Neuronal stem cell (in vitro differentiated cells): ENCODE results near the gene MRM1.

Source experiments
- DNase-seq: peaks from one replicate; pipeline ENCODE4 v3.0.0-alpha.2; 2013; ENCODE audit warnings: low spot score
- H2AFZ ChIP-seq: one replicate; pipeline ENCODE4 v1.6.1; 2013; ENCODE audit warnings: mild to moderate bottlenecking, low read length, inconsistent platforms
- H2AK5ac ChIP-seq: 2 replicates; pipeline ENCODE4 v1.6.1; 2013; ENCODE audit warnings: low read depth, mild to moderate bottlenecking, inconsistent platforms, low read length, moderate library complexity, mixed read lengths
- H2BK120ac ChIP-seq: 2 replicates; pipeline ENCODE4 v1.6.1; 2013; ENCODE audit warnings: low read depth, mild to moderate bottlenecking, inconsistent platforms, low read length, moderate library complexity, mixed read lengths
- H2BK12ac ChIP-seq: one replicate; pipeline ENCODE4 v1.6.1; 2013; ENCODE audit warnings: low read length, inconsistent platforms
- H2BK15ac ChIP-seq: 2 replicates; pipeline ENCODE4 v1.6.1; 2013; ENCODE audit warnings: mild to moderate bottlenecking, low read length, inconsistent platforms, mixed read lengths
- H2BK5ac ChIP-seq: one replicate; pipeline ENCODE4 v1.6.1; 2013; ENCODE audit warnings: inconsistent platforms, mild to moderate bottlenecking, low read length, moderate library complexity
- H3K14ac ChIP-seq: one replicate; pipeline ENCODE4 v1.6.1; 2013; ENCODE audit warnings: low read length, inconsistent platforms
- H3K18ac ChIP-seq: 2 replicates; pipeline ENCODE4 v1.6.1; 2013; ENCODE audit warnings: low read length, inconsistent platforms
- H3K23ac ChIP-seq: 2 replicates; pipeline ENCODE4 v1.6.1; 2013; ENCODE audit warnings: low read depth, mild to moderate bottlenecking, mixed read lengths, low read length, inconsistent platforms; ENCODE audit not compliant: poor library complexity
- H3K27ac ChIP-seq: replicated peaks from 3 replicates; pipeline ENCODE4 v1.5.1; 2013; ENCODE audit warnings: low read length, inconsistent platforms
- H3K27me3 ChIP-seq, 3 experiments: 2 replicates each; pipeline ENCODE4 v1.6.1; 2013; ENCODE audit warnings: low read length in 3 of 3, mild to moderate bottlenecking in 2 of 3, inconsistent platforms in 1 of 3, low read depth in 1 of 3, mixed read lengths in 1 of 3, moderate library complexity in 1 of 3; ENCODE audit not compliant: control insufficient read depth in 3 of 3, insufficient read depth in 3 of 3
- H3K36me3 ChIP-seq, 2 donors: replicated peaks in 1 of 2; 2 replicates each; pipeline ENCODE4 v1.6.1; 2013; ENCODE audit warnings: low read length in 2 of 2; ENCODE audit not compliant: control insufficient read depth in 2 of 2, insufficient read depth in 2 of 2
- H3K4ac ChIP-seq: 2 replicates; pipeline ENCODE4 v1.6.1; 2013; ENCODE audit warnings: inconsistent platforms, mild to moderate bottlenecking, low read length, moderate library complexity
- H3K4me1 ChIP-seq, 2 donors: 1 replicate in 1 of 2; 2 replicates in 1 of 2; pipeline ENCODE4 v1.6.1; 2013; ENCODE audit warnings: low read length in 2 of 2, low read depth in 1 of 2; ENCODE audit not compliant: control insufficient read depth in 2 of 2, insufficient read depth in 1 of 2
- H3K4me2 ChIP-seq: one replicate; pipeline ENCODE4 v1.6.1; 2013; ENCODE audit warnings: mild to moderate bottlenecking, low read length, inconsistent platforms; ENCODE audit not compliant: insufficient read depth, poor library complexity, severe bottlenecking
- H3K4me3 ChIP-seq, 2 donors: 2 replicates each; pipeline ENCODE4 v1.5.1; 2013; ENCODE audit warnings: low read length in 2 of 2, mild to moderate bottlenecking in 2 of 2, inconsistent platforms in 1 of 2, moderate library complexity in 1 of 2
- H3K79me1 ChIP-seq: one replicate; pipeline ENCODE4 v1.6.1; 2013; ENCODE audit warnings: low read depth, mild to moderate bottlenecking, inconsistent platforms, low read length, moderate library complexity
- H3K9ac ChIP-seq: one replicate; pipeline ENCODE4 v1.6.1; 2013; ENCODE audit warnings: mild to moderate bottlenecking, low read depth, low read length, inconsistent platforms; ENCODE audit not compliant: poor library complexity
- H3K9me3 ChIP-seq, 2 donors: replicated peaks in 1 of 2; 2 replicates each; pipeline versions ENCODE3 to v1.6.1; 2013; ENCODE audit warnings: low read length in 2 of 2, mild to moderate bottlenecking in 2 of 2, inconsistent platforms in 1 of 2, low read depth in 1 of 2, mixed read lengths in 1 of 2, moderate library complexity in 1 of 2; ENCODE audit not compliant: control insufficient read depth in 2 of 2, insufficient read depth in 1 of 2
- H4K8ac ChIP-seq: one replicate; pipeline ENCODE4 v1.6.1; 2013; ENCODE audit warnings: low read depth, mild to moderate bottlenecking, inconsistent platforms, low read length, moderate library complexity
- H4K91ac ChIP-seq: one replicate; pipeline ENCODE4 v1.6.1; 2013; ENCODE audit warnings: low read length, low read depth, mild to moderate bottlenecking, inconsistent platforms; ENCODE audit not compliant: poor library complexity
- WGBS, 2 donors: extraction: QIAGEN DNeasy Blood & Tissue Kit; methylation state at CpG; one replicate each; pipeline ENCODE4 v1.1.7; 2013; ENCODE audit warnings: missing lambda C conversion rate in 2 of 2, mixed read lengths in 1 of 2; ENCODE audit not compliant: insufficient read length in 2 of 2, insufficient replicate concordance in 1 of 2; ENCODE audit errors: extremely low coverage in 2 of 2; 5-methylcytosine and 5-hydroxymethylcytosine counted together

The MRM1 gene

GRCh38 chr17:36590082-36590481 lies 11.3 kb upstream of the MRM1 start:
- H2BK120ac ChIP-seq = no peak overlapping the region
- no peak for DNase-seq
- H2AK5ac ChIP-seq = no peak overlapping the region
- H3K23ac ChIP-seq = no peak overlapping the region
- no peak overlapping the region for H2AFZ ChIP-seq
- no CpG with 5 or more reads among the region's 2 CpGs for WGBS, 2 donors
- H3K4me2 ChIP-seq = no peak overlapping the region
- peaks cover 13 to 64% of the 10 kb centered on the region in 2 donors for H3K36me3 ChIP-seq
- no peak overlapping the region for H3K14ac ChIP-seq
- no peak overlapping the region for H3K4ac ChIP-seq
- no peak overlapping the region for H3K27ac ChIP-seq
- H2BK5ac ChIP-seq = no peak overlapping the region
- no peaks in the 10 kb centered on the region for H3K9me3 ChIP-seq
- no peak overlapping the region for H2BK12ac ChIP-seq
- H3K9ac ChIP-seq = no peak overlapping the region
- H3K27me3 ChIP-seq = no peaks in the 10 kb centered on the region
- no peak overlapping the region for H3K4me3 ChIP-seq
- H4K8ac ChIP-seq = no peak overlapping the region
- H4K91ac ChIP-seq = no peak overlapping the region
- H3K18ac ChIP-seq = no peak overlapping the region
- peaks cover 13 to 16% of the 10 kb centered on the region in 2 donors for H3K4me1 ChIP-seq
- H3K79me1 ChIP-seq = peaks cover 7% of the 10 kb centered on the region
- no peak overlapping the region for H2BK15ac ChIP-seq

- peak within 1 kb of the TSS; percentile 26 for H2BK120ac ChIP-seq
- no peaks in the 10 kb centered on the region for H3K27me3 ChIP-seq
- H2BK5ac ChIP-seq = no peak within 1 kb of the TSS
- H2BK15ac ChIP-seq = no peak within 1 kb of the TSS
- peaks cover 13 to 16% of the 10 kb centered on the region in 2 donors for H3K4me1 ChIP-seq
- H3K23ac ChIP-seq = peak within 1 kb of the TSS; percentile 92
- peak within 1 kb of the TSS; percentile 84 to 97 for H3K4me3 ChIP-seq
- H3K14ac ChIP-seq = no peak within 1 kb of the TSS
- peaks cover 7% of the 10 kb centered on the region for H3K79me1 ChIP-seq
- H2BK12ac ChIP-seq = no peak within 1 kb of the TSS
- no peak within 1 kb of the TSS for H4K91ac ChIP-seq
- WGBS, 2 donors = no CpG with 5 or more reads among the region's 87 CpGs
- peak within 1 kb of the TSS; percentile 23 for H2AK5ac ChIP-seq
- H2AFZ ChIP-seq = peak within 1 kb of the TSS; percentile 97
- no peak within 1 kb of the TSS for H4K8ac ChIP-seq
- peak within 1 kb of the TSS; percentile 79 for H3K4me2 ChIP-seq
- H3K4ac ChIP-seq = no peak within 1 kb of the TSS
- H3K36me3 ChIP-seq = peaks cover 9 to 57% of the 10 kb centered on the region in 2 donors
- H3K9me3 ChIP-seq = no peaks in the 10 kb centered on the region
- H3K27ac ChIP-seq = peak within 1 kb of the TSS; percentile 59
- peak; percentile 80 for DNase-seq
- H3K9ac ChIP-seq = peak within 1 kb of the TSS; percentile 98
- H3K18ac ChIP-seq = peak within 1 kb of the TSS; percentile 88
These were observed 9.7 kb upstream of the MRM1 start, which contains the start of gene DHRS11 for GRCh38 chr17:36591434-36592315. Gene DHRS11 (plus strand): TSS chr17:36591879. CDS start chr17:36592010, 131 bp downstream.

GRCh38 chr17:36592316-36592715 lies 9.1 kb upstream of the MRM1 start:
- H3K9me3 ChIP-seq = no peaks in the 10 kb centered on the region
- H2BK15ac ChIP-seq = no peak overlapping the region
- peaks cover 7% of the 10 kb centered on the region for H3K79me1 ChIP-seq
- no peak overlapping the region for H3K27ac ChIP-seq
- peak overlapping the region; percentile 98 for H3K9ac ChIP-seq
- H2BK120ac ChIP-seq = no peak overlapping the region
- H3K23ac ChIP-seq = no peak overlapping the region
- H3K4me2 ChIP-seq = peak overlapping the region; percentile 79
- WGBS, 2 donors = no CpG with 5 or more reads among the region's 20 CpGs
- H2BK5ac ChIP-seq = no peak overlapping the region
- H4K91ac ChIP-seq = no peak overlapping the region
- peak overlapping the region; percentile 97 for H2AFZ ChIP-seq
- peak overlapping the region; percentile 84 to 97 for H3K4me3 ChIP-seq
- peaks cover 13 to 16% of the 10 kb centered on the region in 2 donors for H3K4me1 ChIP-seq
- H2AK5ac ChIP-seq = peak overlapping the region; percentile 23
- peaks cover 7 to 57% of the 10 kb centered on the region in 2 donors for H3K36me3 ChIP-seq
- no peak overlapping the region for H3K4ac ChIP-seq
- H2BK12ac ChIP-seq = no peak overlapping the region
- DNase-seq = peak; percentile 38
- H3K14ac ChIP-seq = no peak overlapping the region
- no peak overlapping the region for H4K8ac ChIP-seq
- no peaks in the 10 kb centered on the region for H3K27me3 ChIP-seq
- peak overlapping the region; percentile 7 for H3K18ac ChIP-seq

GRCh38 chr17:36592716-36593321 lies 8.6 kb upstream of the MRM1 start:
- Histone ChIP-seq H3K36me3 (peaks cover 5 to 55% of the 10 kb centered on the region in 2 donors), H2BK12ac (no peak overlapping the region), H2BK15ac (no peak overlapping the region), H3K79me1 (peaks cover 7% of the 10 kb centered on the region), H3K18ac (peak overlapping the region; percentile 7), H3K23ac (no peak overlapping the region), H4K91ac (no peak overlapping the region), H2BK120ac (no peak overlapping the region), H2AFZ (peak overlapping the region; percentile 97), H3K4me1 (peaks cover 13 to 16% of the 10 kb centered on the region in 2 donors), H3K9me3 (no peaks in the 10 kb centered on the region), H3K27me3 (no peaks in the 10 kb centered on the region), H3K4me2 (peak overlapping the region; percentile 79), H3K9ac (peak overlapping the region; percentile 51), H3K4me3 (peak overlapping the region; percentile 84 to 97), H3K14ac (no peak overlapping the region), H4K8ac (no peak overlapping the region), H2BK5ac (no peak overlapping the region), H2AK5ac (peak overlapping the region; percentile 9), H3K27ac (no peak overlapping the region), H3K4ac (no peak overlapping the region)
- no peak for DNase-seq
- no CpG with 5 or more reads among the region's 4 CpGs for WGBS, 2 donors
